NCI-H1417 treated with DMSO at 0.1 percent for 48 hours (cell line): ENCODE data around the gene KIAA0825.

ENCODE experiments used
- DNase-seq: peaks from one replicate; lab custom pipeline; 2025; lab: John Stamatoyannopoulos, UW

KIAA0825 gene

GRCh38 chr5:94503677-94504076 is 114.7 kb downstream of the KIAA0825 start:
- DNase-seq = no peak

GRCh38 chr5:94501365-94501764 is 117.0 kb downstream of the KIAA0825 start:
- no peak for DNase-seq

- DNase-seq = no peak
Observed at GRCh38 chr5:94499806-94500205, 118.6 kb downstream of the KIAA0825 start.

- DNase-seq = no peak
Observed at GRCh38 chr5:94498199-94498598, 120.2 kb downstream of the KIAA0825 start.

- no peak for DNase-seq
Observed at GRCh38 chr5:94485067-94485466, 133.3 kb downstream of the KIAA0825 start.

- no peak for DNase-seq
Observed at GRCh38 chr5:94481059-94481458, 137.3 kb downstream of the KIAA0825 start.

GRCh38 chr5:94480486-94480885 is 137.9 kb downstream of the KIAA0825 start:
- DNase-seq = no peak

GRCh38 chr5:94473936-94474335 is 144.5 kb downstream of the KIAA0825 start:
- DNase-seq = no peak

GRCh38 chr5:94471521-94471920 is 146.9 kb downstream of the KIAA0825 start:
- no peak for DNase-seq

- DNase-seq = no peak
Observed at GRCh38 chr5:94470802-94471201, 147.6 kb downstream of the KIAA0825 start.

GRCh38 chr5:94469894-94470329 is 148.5 kb downstream of the KIAA0825 start:
- DNase-seq = no peak

GRCh38 chr5:94467954-94468930 is 150.2 kb downstream of the KIAA0825 start:
- DNase-seq = no peak

- no peak for DNase-seq
Observed at GRCh38 chr5:94467346-94467953, 151.0 kb downstream of the KIAA0825 start.

- no peak for DNase-seq
Observed at GRCh38 chr5:94463739-94464138, 154.7 kb downstream of the KIAA0825 start.

- DNase-seq = no peak
Observed at GRCh38 chr5:94461131-94461530, 157.3 kb downstream of the KIAA0825 start.

- no peak for DNase-seq
Observed at GRCh38 chr5:94459915-94460314, 158.5 kb downstream of the KIAA0825 start.

- no peak for DNase-seq
Observed at GRCh38 chr5:94457788-94458187, 160.6 kb downstream of the KIAA0825 start.

- no peak for DNase-seq
Observed at GRCh38 chr5:94445726-94446125, 172.7 kb downstream of the KIAA0825 start.

- no peak for DNase-seq
Observed at GRCh38 chr5:94442991-94443390, 175.4 kb downstream of the KIAA0825 start.

GRCh38 chr5:94442076-94442475 is 176.3 kb downstream of the KIAA0825 start:
- DNase-seq = no peak

- DNase-seq = no peak
Observed at GRCh38 chr5:94440015-94440414, 178.4 kb downstream of the KIAA0825 start.

GRCh38 chr5:94433397-94434163 is 184.8 kb downstream of the KIAA0825 start:
- no peak for DNase-seq
